Immature natural killer cell (primary cell): ENCODE results near the gene PRCD. TPM values are rescaled to one million over a fixed set of nuclear protein-coding genes. Genes with fewer than 3 reads are reported as not detected.
A peak's percentile ranks its signal among the peaks of the same experiment; 100 is the strongest.

ENCODE experiments used
- DNase-seq, 3 donors: peaks; one replicate each; pipeline ENCODE4 v3.0.0; 2022; ENCODE audit warnings: mixed read lengths in 1 of 3
- H3K27ac Mint-ChIP-seq, 6 donors: one replicate each; pipeline ENCODE4 v1.8.0; 2020; ENCODE audit warnings: mixed read lengths in 6 of 6, mild to moderate bottlenecking in 5 of 6, inconsistent platforms in 4 of 6, moderate library complexity in 3 of 6
- H3K27me3 Mint-ChIP-seq, 3 donors: one replicate each; pipeline ENCODE4 v1.8.0; 2020 to 2021; ENCODE audit warnings: low read depth in 3 of 3, mild to moderate bottlenecking in 3 of 3, mixed read lengths in 3 of 3, moderate library complexity in 3 of 3, inconsistent platforms in 1 of 3
- H3K36me3 Mint-ChIP-seq, 3 donors: one replicate each; pipeline ENCODE4 v1.8.0; 2020; ENCODE audit warnings: mixed read lengths in 3 of 3, inconsistent platforms in 2 of 3, mild to moderate bottlenecking in 2 of 3
- H3K4me1 Mint-ChIP-seq, 2 donors: one replicate each; pipeline ENCODE4 v1.8.0; 2020; ENCODE audit warnings: inconsistent platforms in 2 of 2, mild to moderate bottlenecking in 2 of 2, mixed read lengths in 2 of 2, moderate library complexity in 1 of 2
- H3K4me3 Mint-ChIP-seq, 5 donors: one replicate each; pipeline ENCODE4 v1.8.0; 2020; ENCODE audit warnings: mild to moderate bottlenecking in 5 of 5, mixed read lengths in 5 of 5, inconsistent platforms in 3 of 5, moderate library complexity in 3 of 5
- H3K9me3 Mint-ChIP-seq, 6 donors: one replicate each; pipeline ENCODE4 v1.8.0; 2020; ENCODE audit warnings: mild to moderate bottlenecking in 6 of 6, mixed read lengths in 6 of 6, inconsistent platforms in 4 of 6, moderate library complexity in 3 of 6
- polyA plus RNA-seq, 3 donors: library from polyadenylated mRNA; unstranded; fragments of 300-500 nt; fragmentation: Illumina TruSeq; gene quantifications; one replicate each; pipeline ENCODE4 v1.2.3, GENCODE V29; 2021

PRCD gene
- 1 to 10 TPM; 2.8 to 5.3 (median 3.1) TPM for polyA plus RNA-seq

- Mint-ChIP-seq H3K4me1 (peaks cover 15 to 24% of the 10 kb centered on the region in 2 donors), H3K36me3 (no peaks in the 10 kb centered on the region), H3K9me3 (no peaks in the 10 kb centered on the region), H3K27me3 (peaks cover 8 to 20% (median 14%) of the 10 kb centered on the region in 3 donors), H3K4me3 (peak within 1 kb of the TSS in 3 of 5 donors; percentile 9 to 51 (median 33)), H3K27ac (no peak within 1 kb of the TSS)
- no peak for DNase-seq
These were observed at the start of gene PRCD for GRCh38 chr17:76539631-76540271. PRCD (plus strand) TSS chr17:76540044; CDS start chr17:76540142, 98 bp downstream.

- DNase-seq: no peak
- no peaks in the 10 kb centered on the region for H3K36me3 Mint-ChIP-seq
- peak overlapping the region in 4 of 5 donors; percentile 27 to 52 (median 31) for H3K4me3 Mint-ChIP-seq
- H3K9me3 Mint-ChIP-seq: no peaks in the 10 kb centered on the region
- peak overlapping the region; percentile 87 to 100 (median 100) for H3K27ac Mint-ChIP-seq
- H3K4me1 Mint-ChIP-seq: peaks cover 71 to 76% of the 10 kb centered on the region in 2 donors
- H3K27me3 Mint-ChIP-seq: peaks cover 7 to 17% (median 11%) of the 10 kb centered on the region in 3 donors
These were observed 49.6 kb upstream of the PRCD start for GRCh38 chr17:76490112-76490710.

- H3K4me3 Mint-ChIP-seq: peak overlapping the region; percentile 81 to 96 (median 91)
- peak in 1 of 3 donors; percentile 31 for DNase-seq
- H3K4me1 Mint-ChIP-seq: peaks cover 77 to 80% of the 10 kb centered on the region in 2 donors
- H3K27me3 Mint-ChIP-seq: peaks cover 7 to 17% (median 11%) of the 10 kb centered on the region in 3 donors
- H3K9me3 Mint-ChIP-seq: no peaks in the 10 kb centered on the region
- H3K36me3 Mint-ChIP-seq: no peaks in the 10 kb centered on the region
- H3K27ac Mint-ChIP-seq: peak overlapping the region; percentile 99 to 100 (median 100)
These were observed 48.3 kb upstream of the PRCD start for GRCh38 chr17:76491271-76492122.

GRCh38 chr17:76492123-76492988 lies 47.5 kb upstream of the PRCD start:
- no peaks in the 10 kb centered on the region for H3K9me3 Mint-ChIP-seq
- H3K4me1 Mint-ChIP-seq: peaks cover 85 to 89% of the 10 kb centered on the region in 2 donors
- peak overlapping the region; percentile 99 to 100 (median 100) for H3K27ac Mint-ChIP-seq
- DNase-seq: peak; percentile 35 to 41 (median 40)
- no peaks in the 10 kb centered on the region for H3K36me3 Mint-ChIP-seq
- H3K4me3 Mint-ChIP-seq: peak overlapping the region; percentile 81 to 96 (median 91)
- H3K27me3 Mint-ChIP-seq: peaks cover 8 to 17% (median 14%) of the 10 kb centered on the region in 3 donors

- H3K9me3 Mint-ChIP-seq: no peaks in the 10 kb centered on the region
- H3K27ac Mint-ChIP-seq: peak overlapping the region; percentile 99 to 100 (median 100)
- no peaks in the 10 kb centered on the region for H3K36me3 Mint-ChIP-seq
- peak overlapping the region; percentile 81 to 96 (median 91) for H3K4me3 Mint-ChIP-seq
- peaks cover 92 to 93% of the 10 kb centered on the region in 2 donors for H3K4me1 Mint-ChIP-seq
- peaks cover 10 to 17% (median 15%) of the 10 kb centered on the region in 3 donors for H3K27me3 Mint-ChIP-seq
- peak; percentile 67 to 75 (median 75) for DNase-seq
These were observed 46.8 kb upstream of the PRCD start for GRCh38 chr17:76492989-76493501.

GRCh38 chr17:76493505-76494167 lies 46.2 kb upstream of the PRCD start:
- Mint-ChIP-seq H3K9me3 (no peaks in the 10 kb centered on the region), H3K27me3 (peaks cover 14 to 20% (median 19%) of the 10 kb centered on the region in 3 donors), H3K4me3 (peak overlapping the region; percentile 81 to 96 (median 91)), H3K4me1 (peaks cover 96 to 97% of the 10 kb centered on the region in 2 donors), H3K27ac (peak overlapping the region; percentile 99 to 100 (median 100)), H3K36me3 (no peaks in the 10 kb centered on the region)
- DNase-seq: peak; percentile 86 to 88 (median 86)

GRCh38 chr17:76495663-76496400 lies 44.0 kb upstream of the PRCD start:
- Mint-ChIP-seq H3K4me3 (peak overlapping the region in 4 of 5 donors; percentile 8 to 63 (median 51)), H3K27ac (peak overlapping the region; percentile 99 to 100 (median 100)), H3K9me3 (no peaks in the 10 kb centered on the region), H3K27me3 (peaks cover 16 to 34% (median 29%) of the 10 kb centered on the region in 3 donors), H3K4me1 (peaks cover 95 to 97% of the 10 kb centered on the region in 2 donors), H3K36me3 (peaks cover 3 to 7% (median 4%) of the 10 kb centered on the region in 3 donors)
- no peak for DNase-seq

- H3K36me3 Mint-ChIP-seq: peaks cover 3 to 7% (median 4%) of the 10 kb centered on the region in 3 donors
These were observed 43.4 kb upstream of the PRCD start for GRCh38 chr17:76496464-76496863.

GRCh38 chr17:76497699-76497978 lies 42.2 kb upstream of the PRCD start:
- peaks cover 3 to 7% (median 4%) of the 10 kb centered on the region in 3 donors for H3K36me3 Mint-ChIP-seq
- H3K27ac Mint-ChIP-seq: peak overlapping the region; percentile 99 to 100 (median 100)
- DNase-seq: no peak
- H3K4me3 Mint-ChIP-seq: peak overlapping the region; percentile 58 to 100 (median 69)
- H3K9me3 Mint-ChIP-seq: no peaks in the 10 kb centered on the region
- H3K4me1 Mint-ChIP-seq: peaks cover 86 to 91% of the 10 kb centered on the region in 2 donors
- peaks cover 15 to 34% (median 29%) of the 10 kb centered on the region in 3 donors for H3K27me3 Mint-ChIP-seq

More at GRCh38 chr17:76496464-76496863, 43.4 kb upstream of the PRCD start:
- H3K27ac Mint-ChIP-seq: peak overlapping the region; percentile 99 to 100 (median 100)
- peaks cover 16 to 34% (median 29%) of the 10 kb centered on the region in 3 donors for H3K27me3 Mint-ChIP-seq
- H3K9me3 Mint-ChIP-seq: no peaks in the 10 kb centered on the region
- H3K4me1 Mint-ChIP-seq: peaks cover 92% of the 10 kb centered on the region in 2 donors
- no peak for DNase-seq
- peak overlapping the region in 4 of 5 donors; percentile 21 to 61 (median 52) for H3K4me3 Mint-ChIP-seq

- H3K27me3 Mint-ChIP-seq: peaks cover 12 to 30% (median 26%) of the 10 kb centered on the region in 3 donors
- H3K27ac Mint-ChIP-seq: peak overlapping the region; percentile 98 to 100 (median 100)
- no peaks in the 10 kb centered on the region for H3K9me3 Mint-ChIP-seq
- H3K36me3 Mint-ChIP-seq: peaks cover 3 to 7% (median 4%) of the 10 kb centered on the region in 3 donors
- DNase-seq: peak in 2 of 3 donors; percentile 36 to 40
- H3K4me1 Mint-ChIP-seq: peaks cover 80 to 90% of the 10 kb centered on the region in 2 donors
- H3K4me3 Mint-ChIP-seq: peak overlapping the region; percentile 94 to 100 (median 95)
These were observed 41.6 kb upstream of the PRCD start for GRCh38 chr17:76497979-76498875.

GRCh38 chr17:76498876-76499251 lies 41.0 kb upstream of the PRCD start:
- peaks cover 11 to 25% (median 19%) of the 10 kb centered on the region in 3 donors for H3K27me3 Mint-ChIP-seq

More at GRCh38 chr17:76498876-76499251, 41.0 kb upstream of the PRCD start:
- peaks cover 3 to 7% (median 4%) of the 10 kb centered on the region in 3 donors for H3K36me3 Mint-ChIP-seq
- H3K9me3 Mint-ChIP-seq: no peaks in the 10 kb centered on the region
- peak overlapping the region; percentile 98 to 100 (median 100) for H3K27ac Mint-ChIP-seq
- peak overlapping the region; percentile 94 to 100 (median 95) for H3K4me3 Mint-ChIP-seq
- peaks cover 74 to 84% of the 10 kb centered on the region in 2 donors for H3K4me1 Mint-ChIP-seq
- peak; percentile 57 to 66 (median 61) for DNase-seq
